PFSK-1 (cell line): ENCODE results near the gene POLR1D.

Experiments used
- POLR2AphosphoS5 ChIP-seq: IDR thresholded peaks from 2 replicates; pipeline ENCODE4 v1.6.1; 2012; ENCODE audit warnings: low read depth, mild to moderate bottlenecking, control low read depth, low read length, moderate library complexity
- SIN3A ChIP-seq: IDR thresholded peaks from 2 replicates; pipeline ENCODE4 v1.6.1; 2012; ENCODE audit warnings: mild to moderate bottlenecking, low read length, moderate library complexity, borderline replicate concordance; ENCODE audit not compliant: insufficient read depth
- TF ChIP-seq, protein P1 (sequence below), 2 experiments: IDR thresholded peaks; 2 replicates each; pipeline versions ENCODE4 v1.6.1 to v1.8.0; 2011 to 2012; ENCODE audit warnings: low read depth in 2 of 2, low read length in 2 of 2, control low read depth in 1 of 2, inconsistent platforms in 1 of 2, mild to moderate bottlenecking in 1 of 2, moderate library complexity in 1 of 2; ENCODE audit not compliant: insufficient read depth in 1 of 2

DNA sequence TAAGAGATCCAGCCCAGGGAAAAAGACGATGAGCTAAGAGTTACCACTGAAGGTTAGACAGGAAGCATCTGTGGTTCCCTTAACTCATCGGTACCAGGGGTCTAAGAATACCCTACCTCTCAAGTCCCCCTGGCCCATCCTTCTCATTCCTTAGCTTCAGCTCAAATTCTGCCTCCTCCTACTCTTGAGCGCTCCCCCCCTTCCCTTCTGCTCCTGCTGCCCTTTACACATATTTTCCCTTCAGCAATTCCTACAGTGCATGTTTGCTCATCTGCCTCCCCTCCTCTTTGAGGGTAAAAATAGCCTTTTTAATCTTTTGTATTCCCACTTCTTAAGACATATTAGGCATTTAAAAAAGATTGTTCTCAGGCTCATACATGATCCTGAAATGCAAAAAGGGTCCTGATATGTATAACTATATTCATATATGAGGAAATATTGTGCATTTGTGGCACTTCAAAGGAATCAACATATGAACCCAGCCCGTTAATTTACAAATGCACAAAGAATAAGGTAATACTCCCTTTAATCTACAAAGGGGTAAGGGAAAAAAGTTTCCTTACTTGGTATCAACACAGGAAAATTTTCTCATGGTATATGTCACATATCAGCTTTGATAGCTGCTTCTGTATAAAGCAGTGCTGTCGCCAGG is 34.5 kb upstream of the POLR1D start:
- no peak for TF ChIP-seq POLR2AphosphoS5
- TF ChIP-seq SIN3A: no peak
- TF ChIP-seq, protein P1, sequence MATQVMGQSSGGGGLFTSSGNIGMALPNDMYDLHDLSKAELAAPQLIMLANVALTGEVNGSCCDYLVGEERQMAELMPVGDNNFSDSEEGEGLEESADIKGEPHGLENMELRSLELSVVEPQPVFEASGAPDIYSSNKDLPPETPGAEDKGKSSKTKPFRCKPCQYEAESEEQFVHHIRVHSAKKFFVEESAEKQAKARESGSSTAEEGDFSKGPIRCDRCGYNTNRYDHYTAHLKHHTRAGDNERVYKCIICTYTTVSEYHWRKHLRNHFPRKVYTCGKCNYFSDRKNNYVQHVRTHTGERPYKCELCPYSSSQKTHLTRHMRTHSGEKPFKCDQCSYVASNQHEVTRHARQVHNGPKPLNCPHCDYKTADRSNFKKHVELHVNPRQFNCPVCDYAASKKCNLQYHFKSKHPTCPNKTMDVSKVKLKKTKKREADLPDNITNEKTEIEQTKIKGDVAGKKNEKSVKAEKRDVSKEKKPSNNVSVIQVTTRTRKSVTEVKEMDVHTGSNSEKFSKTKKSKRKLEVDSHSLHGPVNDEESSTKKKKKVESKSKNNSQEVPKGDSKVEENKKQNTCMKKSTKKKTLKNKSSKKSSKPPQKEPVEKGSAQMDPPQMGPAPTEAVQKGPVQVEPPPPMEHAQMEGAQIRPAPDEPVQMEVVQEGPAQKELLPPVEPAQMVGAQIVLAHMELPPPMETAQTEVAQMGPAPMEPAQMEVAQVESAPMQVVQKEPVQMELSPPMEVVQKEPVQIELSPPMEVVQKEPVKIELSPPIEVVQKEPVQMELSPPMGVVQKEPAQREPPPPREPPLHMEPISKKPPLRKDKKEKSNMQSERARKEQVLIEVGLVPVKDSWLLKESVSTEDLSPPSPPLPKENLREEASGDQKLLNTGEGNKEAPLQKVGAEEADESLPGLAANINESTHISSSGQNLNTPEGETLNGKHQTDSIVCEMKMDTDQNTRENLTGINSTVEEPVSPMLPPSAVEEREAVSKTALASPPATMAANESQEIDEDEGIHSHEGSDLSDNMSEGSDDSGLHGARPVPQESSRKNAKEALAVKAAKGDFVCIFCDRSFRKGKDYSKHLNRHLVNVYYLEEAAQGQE (IDR thresholded peaks at IDR 0.05; ENCODE audit: insufficient read depth in 1 of 2, low read depth in 2 of 2, low read length in 2 of 2): no peak
